Measurements from ENCODE around the gene CLIC5.

DNA sequence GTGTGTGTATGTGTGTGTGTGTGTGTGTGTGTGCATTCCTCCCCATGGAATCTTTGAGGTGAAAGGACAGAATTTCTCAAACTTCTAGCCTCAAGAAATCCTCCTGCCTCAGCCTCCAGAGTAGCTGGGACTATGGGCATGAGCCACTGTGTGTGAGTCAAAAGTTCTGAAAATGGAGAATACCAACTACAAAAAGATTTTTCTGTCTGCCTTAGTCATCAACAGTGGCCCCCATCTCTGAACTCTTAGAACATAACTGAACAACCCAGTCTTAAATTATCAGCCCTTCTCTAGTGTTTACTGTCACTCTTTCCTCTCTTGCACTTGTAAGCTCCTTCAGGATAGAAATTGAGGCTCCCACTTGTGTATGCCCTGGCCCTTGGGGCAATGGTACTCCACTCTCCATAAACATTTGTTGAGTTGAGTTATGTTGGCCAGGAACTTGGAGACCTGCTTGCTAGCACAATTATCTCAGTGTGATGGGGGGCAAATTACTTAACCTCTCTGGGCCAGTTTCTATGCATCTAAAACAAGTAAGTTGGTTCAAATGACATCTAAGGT lies 35.3 kb upstream of the CLIC5 start:
- TF ChIP-seq CTCF (IDR thresholded peaks at IDR 0.05) (no peak), POLR2A (IDR thresholded peaks at IDR 0.05) (no peak)
